ENCODE measurements around the gene CYBC1.
A peak's percentile ranks its signal among the peaks of the same experiment; 100 is the strongest.
"Not testable (repeated sequence)": the region's sequence is repeated elsewhere in the genome, so short reads cannot be mapped to it uniquely, and the experiment has no call there.

The CYBC1 gene

GRCh38 chr17:82434216-82434565 lies 16.4 kb downstream of the CYBC1 start:
- DNase-seq (ENCODE audit: low read depth in 2 of 2), result no peak

DNA sequence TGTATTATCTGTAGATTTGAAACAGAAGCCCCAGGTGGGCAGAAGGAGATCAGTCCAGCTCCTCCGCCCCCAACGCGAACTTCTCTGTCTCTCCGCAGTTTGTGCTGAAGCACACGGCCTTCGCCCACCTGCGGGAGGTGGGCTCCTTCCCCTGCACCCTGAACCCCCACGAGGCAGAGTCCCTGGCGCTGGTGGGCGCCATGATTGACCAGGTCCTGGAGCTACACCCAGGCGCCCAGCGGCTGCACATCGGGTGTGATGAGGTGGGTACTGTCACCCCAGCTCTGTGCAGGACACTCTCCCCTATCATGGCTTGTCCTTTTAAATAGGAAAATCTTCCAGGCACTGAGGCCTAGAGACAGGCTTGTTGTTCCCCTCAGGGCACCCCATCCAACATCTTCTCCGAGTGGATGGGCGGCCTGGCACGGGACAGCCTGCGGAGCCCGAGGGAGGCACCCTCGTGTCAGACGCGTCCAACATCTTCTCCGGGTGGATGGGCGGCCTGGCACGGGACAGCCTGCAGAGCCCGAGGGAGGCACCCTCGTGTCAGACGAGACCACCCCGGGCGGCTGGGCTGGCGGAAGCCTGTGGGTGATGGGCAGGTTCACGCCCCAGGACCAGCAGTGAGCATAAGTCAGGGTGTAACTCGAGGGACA lies 16.9 kb downstream of the CYBC1 start:
- DNase-seq (ENCODE audit: low read depth in 2 of 2), result no peak

GRCh38 chr17:82432017-82432416 lies 18.5 kb downstream of the CYBC1 start:
- no peak for DNase-seq (ENCODE audit: low read depth in 2 of 2)

GRCh38 chr17:82429824-82430223 lies 20.7 kb downstream of the CYBC1 start:
- no peak for DNase-seq (ENCODE audit: low read depth in 2 of 2)

DNA sequence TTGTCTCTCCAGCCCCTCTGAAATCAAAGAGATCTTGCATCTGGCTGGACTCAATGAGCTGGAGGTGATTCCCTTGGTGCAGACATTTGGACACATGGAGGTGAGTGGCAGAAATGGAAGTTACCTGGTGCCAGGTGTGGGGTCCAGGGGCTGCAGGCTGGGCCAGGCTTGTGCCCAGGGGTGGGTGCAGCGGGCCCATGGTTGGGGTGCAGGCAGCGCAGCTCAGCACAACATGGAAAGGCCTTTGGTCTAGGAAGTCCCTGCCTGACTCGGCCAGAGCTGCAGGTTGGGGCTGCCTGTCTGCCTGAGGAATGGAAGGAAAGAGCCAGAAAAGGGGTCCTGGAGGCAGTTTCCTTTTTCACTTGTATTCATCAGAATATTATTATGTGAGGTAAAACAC lies 22.0 kb downstream of the CYBC1 start:
- DNase-seq (ENCODE audit: low read depth in 2 of 2), result no peak

GRCh38 chr17:82424863-82425159 lies 25.7 kb downstream of the CYBC1 start:
- DNase-seq (ENCODE audit: low read depth in 2 of 2), result no peak

- peak; percentile 40 to 53 for DNase-seq (ENCODE audit: low read depth in 2 of 2)
Observed at GRCh38 chr17:82424001-82424862, 26.3 kb downstream of the CYBC1 start.

- DNase-seq (ENCODE audit: low read depth in 2 of 2), result no peak
Observed at GRCh38 chr17:82419540-82419939, 31.0 kb downstream of the CYBC1 start.

DNA sequence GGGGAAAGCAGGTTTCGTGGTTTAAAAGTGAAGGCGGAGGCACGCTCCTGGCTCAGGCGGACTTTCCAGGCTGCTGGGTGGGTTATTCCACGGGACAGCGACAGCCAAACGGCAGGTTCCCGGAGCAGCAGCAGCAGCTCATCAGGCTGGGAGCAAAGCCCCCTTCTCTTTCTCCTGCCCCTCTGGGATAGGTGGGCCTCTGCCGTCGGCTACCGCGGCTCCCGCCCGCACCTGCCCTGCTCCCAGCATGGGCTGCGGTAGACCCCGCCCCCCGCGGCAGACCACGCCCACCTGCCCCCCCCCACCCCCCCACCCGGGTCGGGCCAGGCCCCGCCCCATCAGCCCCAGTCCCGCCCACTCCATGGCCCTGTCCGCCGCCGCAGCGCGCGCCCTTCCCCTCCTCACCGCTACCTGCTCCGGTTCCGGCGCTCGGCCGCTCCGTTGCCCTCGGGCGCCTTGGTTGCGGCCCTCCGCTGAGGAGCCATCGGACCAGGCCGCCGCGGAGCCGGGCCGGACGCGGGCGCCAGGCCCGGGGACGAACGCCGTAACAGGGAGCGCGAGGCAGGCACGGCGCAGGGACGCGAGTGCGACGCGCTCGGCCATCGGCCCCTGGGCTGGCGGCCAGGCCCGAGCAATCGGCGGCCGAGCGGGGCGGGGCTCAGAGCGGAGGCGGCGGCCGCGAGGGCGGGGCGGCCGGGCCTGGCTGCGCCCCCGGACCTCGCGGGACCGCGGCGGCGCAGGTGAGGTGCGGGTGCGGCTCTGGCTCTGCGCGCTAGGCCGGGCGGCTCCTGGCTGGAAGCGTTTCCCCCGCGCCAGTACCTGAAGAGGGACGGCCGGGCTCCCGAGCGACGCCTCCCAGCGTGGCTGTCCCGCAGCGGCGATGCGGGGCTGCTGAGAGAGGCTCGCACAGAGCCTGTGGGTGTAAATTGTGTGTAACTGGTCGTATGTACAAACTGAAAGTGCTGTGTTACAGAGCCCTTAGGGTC lies 32.3 kb downstream of the CYBC1 start, which contains the start of the genes HEXD and OGFOD3:
HEXD (plus strand) TSS at position 347 of the 986 bp plus-strand sequence. CDS start 1,453 bp downstream, outside the sequence.
OGFOD3 (minus strand) TSS at position 586 of the 986 bp plus-strand sequence; CDS start at position 485, 101 bp downstream.
- peak; percentile 64 to 83 for DNase-seq (ENCODE audit: low read depth in 2 of 2)

GRCh38 chr17:82416771-82417170 lies 33.8 kb downstream of the CYBC1 start:
- DNase-seq (ENCODE audit: low read depth in 2 of 2), result no peak

DNA sequence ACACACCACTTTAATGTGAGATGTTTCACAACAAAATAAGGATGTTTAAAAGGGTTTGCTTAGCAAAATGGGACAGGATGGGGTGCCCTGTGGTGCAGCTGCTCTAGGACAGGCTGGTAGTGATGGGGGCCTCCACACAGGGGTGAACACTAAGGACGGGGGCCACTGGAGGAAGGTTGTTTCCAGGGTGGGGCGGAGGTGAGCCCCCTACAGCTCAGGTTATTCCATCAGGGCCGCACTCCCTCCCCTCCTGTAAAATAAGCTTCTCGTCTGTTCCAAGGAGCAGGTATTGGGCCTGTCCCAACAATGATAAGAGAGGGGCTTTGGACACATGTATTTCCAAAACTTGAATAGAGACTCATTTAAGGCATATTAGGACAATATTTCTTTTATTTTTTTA lies 34.3 kb downstream of the CYBC1 start:
- no peak for DNase-seq (ENCODE audit: low read depth in 2 of 2)

- no peak for DNase-seq (ENCODE audit: low read depth in 2 of 2)
Observed at GRCh38 chr17:82415786-82416185, 34.8 kb downstream of the CYBC1 start.

GRCh38 chr17:82415336-82415735 lies 35.2 kb downstream of the CYBC1 start:
- no peak for DNase-seq (ENCODE audit: low read depth in 2 of 2)

- peak; percentile 50 to 70 for DNase-seq (ENCODE audit: low read depth in 2 of 2)
Observed at GRCh38 chr17:82414548-82415281, 35.8 kb downstream of the CYBC1 start.

GRCh38 chr17:82412535-82413520 lies 37.7 kb downstream of the CYBC1 start:
- DNase-seq (ENCODE audit: low read depth in 2 of 2), result no peak

DNA sequence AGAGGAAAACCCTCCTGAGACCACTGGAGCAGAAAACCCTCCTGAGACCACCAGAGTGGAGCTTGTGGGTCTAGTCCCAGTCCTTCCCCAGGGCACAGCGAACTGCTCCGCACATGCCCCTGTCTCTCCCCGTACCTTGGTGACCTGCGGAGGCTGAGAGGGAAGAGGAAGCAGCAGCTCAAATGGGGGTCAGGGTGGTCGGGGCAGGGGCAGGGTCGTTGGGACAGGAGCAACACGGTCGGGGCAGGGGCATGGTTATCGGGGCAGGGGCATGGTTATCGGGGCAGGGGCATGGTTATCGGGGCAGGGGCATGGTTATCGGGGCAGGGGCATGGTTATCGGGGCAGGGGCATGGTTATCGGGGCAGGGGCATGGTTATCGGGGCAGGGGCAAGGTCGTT lies 38.5 kb downstream of the CYBC1 start:
- not testable (repeated sequence) for DNase-seq (ENCODE audit: low read depth in 2 of 2)

DNA sequence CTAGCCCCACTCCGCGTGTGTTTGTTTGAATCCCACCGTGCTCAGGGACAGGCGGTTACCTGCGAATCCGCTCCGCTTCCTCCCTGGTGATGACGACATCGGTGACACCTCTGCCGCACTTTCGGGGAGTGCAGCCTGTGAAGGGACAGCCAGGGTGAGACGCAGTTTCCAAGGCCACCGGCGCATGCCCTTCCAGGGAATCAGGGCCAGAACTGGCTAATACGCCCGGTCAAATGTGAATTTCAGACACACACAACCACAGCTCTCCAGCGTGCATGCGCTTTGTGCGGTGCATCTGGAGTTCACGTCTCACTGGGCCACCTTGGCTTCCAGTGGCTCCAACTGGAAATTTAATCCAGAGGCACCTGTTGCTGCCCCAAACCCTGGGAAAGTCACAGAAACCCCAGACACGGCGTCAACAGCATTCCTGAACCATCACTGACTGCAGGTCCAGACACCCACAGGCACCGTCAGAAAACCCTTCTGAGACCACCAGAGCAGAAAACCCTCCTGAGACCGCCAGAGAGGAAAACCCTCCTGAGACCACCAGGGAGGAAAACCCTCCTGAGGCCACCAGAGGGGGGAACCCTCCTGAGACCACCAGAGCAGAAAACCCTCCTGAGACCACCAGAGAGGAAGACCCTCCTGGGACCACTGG lies 39.0 kb downstream of the CYBC1 start:
- DNase-seq (ENCODE audit: low read depth in 2 of 2), result no peak

- no peak for DNase-seq (ENCODE audit: low read depth in 2 of 2)
Observed at GRCh38 chr17:82410014-82410716, 40.4 kb downstream of the CYBC1 start.

GRCh38 chr17:82408938-82409318 lies 41.6 kb downstream of the CYBC1 start:
- DNase-seq (ENCODE audit: low read depth in 2 of 2), result no peak
